Cardiac fibroblast (primary cell): Measurements from ENCODE around the gene SRGAP3.

Experiments used
- DNase-seq, 2 donors: peaks; one replicate each; pipeline versions ENCODE4 v3.0.0 to v3.0.0-alpha.2; 2010; ENCODE audit warnings: low read depth in 2 of 2
- H3K4me3 ChIP-seq, 2 donors: replicated peaks in 1 of 2; 1 replicate in 1 of 2; 2 replicates in 1 of 2; pipeline ENCODE4 v1.5.1; 2011; ENCODE audit warnings: low read depth in 2 of 2, low read length in 2 of 2, mild to moderate bottlenecking in 2 of 2, moderate library complexity in 1 of 2
- CTCF ChIP-seq: IDR thresholded peaks from one replicate; pipeline ENCODE4 v1.5.1; 2011; ENCODE audit warnings: low read depth, mild to moderate bottlenecking, low read length, inconsistent platforms

The SRGAP3 gene

GRCh38 chr3:9100513-9100894 is 148.9 kb downstream of the SRGAP3 start:
- no peak overlapping the region for H3K4me3 ChIP-seq
- DNase-seq, result no peak
- TF ChIP-seq CTCF, result no peak

GRCh38 chr3:9099702-9100512 is 149.5 kb downstream of the SRGAP3 start:
- no peak overlapping the region for H3K4me3 ChIP-seq
- no peak for TF ChIP-seq CTCF
- DNase-seq, result no peak

GRCh38 chr3:9098716-9099675 is 150.4 kb downstream of the SRGAP3 start:
- TF ChIP-seq CTCF, result no peak
- no peak overlapping the region for H3K4me3 ChIP-seq

GRCh38 chr3:9097495-9097894 is 152.0 kb downstream of the SRGAP3 start:
- no peak for TF ChIP-seq CTCF
- no peak for DNase-seq
- no peak overlapping the region for H3K4me3 ChIP-seq

More at GRCh38 chr3:9098716-9099675, 150.4 kb downstream of the SRGAP3 start:
- DNase-seq, result no peak

GRCh38 chr3:9091486-9092235 is 157.8 kb downstream of the SRGAP3 start:
- no peak for TF ChIP-seq CTCF
- no peak overlapping the region for H3K4me3 ChIP-seq
- no peak for DNase-seq

GRCh38 chr3:9088441-9089353 is 160.7 kb downstream of the SRGAP3 start:
- H3K4me3 ChIP-seq, result no peak overlapping the region
- TF ChIP-seq CTCF, result no peak
- peak; percentile 13 to 70 for DNase-seq
